Ascending aorta (tissue), 2 donors: Measurements from ENCODE around the gene AUH. TPM values are rescaled to one million over a fixed set of nuclear protein-coding genes. Genes with fewer than 3 reads are reported as not detected.
"Not testable (repeated sequence)": the region's sequence is repeated elsewhere in the genome, so short reads cannot be mapped to it uniquely, and the experiment has no call there.

Experiments used
- DNase-seq, 2 donors: peaks; one replicate each; pipeline ENCODE4 v3.0.0-alpha.2; 2019; ENCODE audit warnings: low spot score in 2 of 2
- H3K27ac ChIP-seq, 2 donors: fragments of 200-600 bp; sonication (generic); one replicate each; pipeline ENCODE4 v1.5.1; 2016 to 2017; ENCODE audit warnings: mild to moderate bottlenecking in 1 of 2
- H3K27me3 ChIP-seq: fragments of 200-600 bp; sonication (generic); one replicate; pipeline ENCODE4 v1.5.1; 2017
- H3K36me3 ChIP-seq, 2 donors: fragments of 200-600 bp; sonication (generic); one replicate each; pipeline ENCODE4 v1.5.1; 2016
- H3K4me1 ChIP-seq, 2 donors: fragments of 200-600 bp; sonication (generic); one replicate each; pipeline ENCODE4 v1.5.1; 2016 to 2017; ENCODE audit warnings: mild to moderate bottlenecking in 1 of 2
- H3K4me3 ChIP-seq, 2 donors: fragments of 200-600 bp; sonication (generic); one replicate each; pipeline ENCODE4 v1.5.1; 2016 to 2017; ENCODE audit warnings: mild to moderate bottlenecking in 1 of 2
- H3K9me3 ChIP-seq, 2 donors: fragments of 200-600 bp; sonication (generic); one replicate each; pipeline ENCODE4 v1.5.1; 2016
- CTCF ChIP-seq, 3 experiments: fragments of 200-600 bp in 2 of 3; fragments of 450-650 bp in 1 of 3; sonication (generic) in 2 of 3; IDR thresholded peaks; one replicate each; pipeline ENCODE4 v1.5.1; 2016 to 2019; ENCODE audit warnings: antibody characterized with exemption in 3 of 3, mild to moderate bottlenecking in 1 of 3, moderate library complexity in 1 of 3
- intact Hi-C: fragments of 100-400 bp; cut with DNase I; formaldehyde crosslinking; loops from one replicate; pipeline ENCODE4 v1.15.1; 2023
- total RNA-seq: library from RNA; depleted of rRNA; stranded (reverse); fragments of >200 nt; gene quantifications from one replicate; pipeline ENCODE4 v1.1.0, GENCODE V29; 2016

Gene AUH
- total RNA-seq, 1 donor from 2014 or later, result 46.2 TPM

DNA sequence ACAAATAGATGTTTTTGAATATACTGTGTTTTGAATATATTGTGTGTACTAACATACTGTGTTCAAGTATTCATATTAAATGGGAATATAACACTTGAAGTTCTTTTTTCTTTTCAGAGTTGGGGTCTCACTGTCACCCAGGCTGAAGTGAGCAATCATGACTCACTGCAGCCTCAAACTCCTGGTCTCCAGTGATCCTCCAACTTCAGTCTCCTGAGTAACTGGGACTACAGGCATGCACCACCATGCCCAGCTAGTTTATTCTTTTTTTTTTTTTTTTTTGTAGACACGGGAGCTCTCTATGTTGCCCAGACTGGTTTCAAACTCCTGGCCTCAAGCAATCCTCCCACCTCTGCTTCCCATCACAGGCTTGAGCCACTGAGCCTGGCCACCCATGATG lies 23.2 kb upstream of the AUH start:
- Histone ChIP-seq H3K27me3 (no peaks in the 10 kb centered on the region), H3K4me3 (no peak overlapping the region), H3K4me1 (no peaks in the 10 kb centered on the region), H3K9me3 (no peaks in the 10 kb centered on the region), H3K27ac (no peak overlapping the region), H3K36me3 (no peaks in the 10 kb centered on the region)
- DNase-seq, result no peak
- TF ChIP-seq CTCF (IDR thresholded peaks at IDR 0.05), result no peak
- intact Hi-C loops, result no loop called here

DNA sequence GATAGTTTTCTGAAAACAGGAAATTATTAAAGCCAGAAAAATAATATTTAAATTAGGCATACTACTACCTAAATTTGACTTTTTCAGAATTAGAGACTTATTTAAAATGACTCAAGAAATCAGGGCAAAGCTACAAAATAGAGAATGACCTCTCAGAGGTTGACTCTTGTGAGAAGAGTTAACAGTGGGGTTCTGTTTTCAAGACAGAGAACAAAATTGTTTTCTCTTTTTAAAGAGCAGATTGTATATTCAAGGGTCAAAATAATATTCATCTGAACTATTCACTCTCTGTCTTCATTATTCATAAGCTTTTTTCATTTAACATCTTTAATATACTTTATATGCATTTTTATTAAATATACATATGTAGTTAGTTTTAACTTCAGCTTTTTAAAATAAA lies 21.9 kb upstream of the AUH start:
- intact Hi-C loops, result no loop called here
- DNase-seq, result no peak
- Histone ChIP-seq H3K9me3 (no peaks in the 10 kb centered on the region), H3K4me1 (no peaks in the 10 kb centered on the region), H3K36me3 (no peaks in the 10 kb centered on the region), H3K27me3 (no peaks in the 10 kb centered on the region), H3K27ac (no peak overlapping the region), H3K4me3 (no peak overlapping the region)
- no peak for TF ChIP-seq CTCF (IDR thresholded peaks at IDR 0.05)

- no peak for TF ChIP-seq CTCF (IDR thresholded peaks at IDR 0.05)
- Histone ChIP-seq H3K4me1 (no peaks in the 10 kb centered on the region), H3K4me3 (no peak overlapping the region), H3K9me3 (no peaks in the 10 kb centered on the region), H3K27me3 (no peaks in the 10 kb centered on the region), H3K27ac (no peak overlapping the region), H3K36me3 (no peaks in the 10 kb centered on the region)
- intact Hi-C loops, result no loop called here
- DNase-seq, result no peak
Measured at GRCh38 chr9:91382298-91382697, 20.6 kb upstream of the AUH start.

GRCh38 chr9:91379426-91379825 lies 17.7 kb upstream of the AUH start:
- no peaks in the 10 kb centered on the region for H3K9me3 ChIP-seq
- no peaks in the 10 kb centered on the region for H3K27me3 ChIP-seq
- no peaks in the 10 kb centered on the region for H3K4me1 ChIP-seq
- TF ChIP-seq CTCF (IDR thresholded peaks at IDR 0.05), result no peak
- DNase-seq, result no peak
- no peaks in the 10 kb centered on the region for H3K36me3 ChIP-seq
- no peak overlapping the region for H3K27ac ChIP-seq
- intact Hi-C loops, result no loop called here
- no peak overlapping the region for H3K4me3 ChIP-seq

- intact Hi-C loops, result no loop called here
- Histone ChIP-seq H3K27me3 (no peaks in the 10 kb centered on the region), H3K4me3 (no peak overlapping the region), H3K27ac (no peak overlapping the region), H3K4me1 (no peaks in the 10 kb centered on the region), H3K9me3 (no peaks in the 10 kb centered on the region), H3K36me3 (no peaks in the 10 kb centered on the region)
- DNase-seq, result no peak
- TF ChIP-seq CTCF (IDR thresholded peaks at IDR 0.05), result no peak
Measured at GRCh38 chr9:91378695-91379127, 17.0 kb upstream of the AUH start.

DNA sequence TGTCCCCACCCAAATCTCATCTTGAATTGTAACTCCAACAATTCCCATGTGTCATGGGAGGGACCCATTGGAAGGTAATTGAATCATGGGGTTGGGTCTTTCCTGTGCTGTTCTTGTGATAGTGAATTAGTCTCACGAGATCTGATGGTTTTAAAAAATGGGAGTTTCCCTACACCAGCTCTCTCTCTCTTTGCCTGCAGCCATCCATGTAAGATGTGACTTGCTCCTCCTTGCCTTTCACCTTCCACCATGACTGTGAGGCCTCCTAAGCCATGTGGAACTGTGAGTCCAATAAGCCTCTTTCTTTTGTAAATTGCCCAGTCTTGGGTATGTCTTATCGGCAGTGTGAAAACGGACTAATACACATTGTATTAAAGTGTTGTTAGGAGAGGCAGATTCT lies 16.3 kb upstream of the AUH start:
- H3K27ac ChIP-seq, H3K27me3 ChIP-seq, DNase-seq, H3K4me3 ChIP-seq, intact Hi-C loops, H3K4me1 ChIP-seq, H3K9me3 ChIP-seq, H3K36me3 ChIP-seq: not testable (repeated sequence)
